Measurements from ENCODE around the gene C8A. TPM values are rescaled to one million over a fixed set of nuclear protein-coding genes. Genes with fewer than 3 reads are reported as not detected.

The C8A gene
- total RNA-seq, 1 experiment from 2014 or later, result not detected

GRCh38 chr1:56855190-56855589 is 593 bp downstream of the C8A start:
- Histone ChIP-seq H2BK5ac (ENCODE audit: insufficient read length, low read length) (no peak overlapping the region), H4K8ac (replicated peaks; ENCODE audit: insufficient read length, low read depth, low read length) (no peak overlapping the region), H3T11ph (ENCODE audit: low read length) (no peak overlapping the region), H4K91ac (ENCODE audit: insufficient read length, low read depth, low read length) (no peak overlapping the region), H2BK12ac (ENCODE audit: insufficient read length, low read depth, low read length) (no peak overlapping the region), H3K27ac (ENCODE audit: insufficient read length, low read depth, low read length) (no peak overlapping the region), H3K4ac (ENCODE audit: low read depth, low read length) (no peak overlapping the region), H3K23ac (ENCODE audit: insufficient read length, low read depth, low read length) (no peak overlapping the region), H3K9ac (ENCODE audit: extremely low read depth, insufficient read length, low read length) (no peak overlapping the region), H3K9me3 (ENCODE audit: control insufficient read depth, low read depth, low read length) (no peaks in the 10 kb centered on the region), H3K18ac (ENCODE audit: insufficient read length, low read depth, low read length) (no peak overlapping the region), H2AK5ac (ENCODE audit: insufficient read length, low read length) (no peak overlapping the region), H3K27me3 (ENCODE audit: insufficient read depth, low read length) (no peaks in the 10 kb centered on the region), H2AFZ (ENCODE audit: low read length) (no peak overlapping the region), H3K56ac (ENCODE audit: insufficient read length, low read depth, low read length) (no peak overlapping the region), H4K5ac (ENCODE audit: insufficient read length, low read depth, low read length) (no peak overlapping the region), H3K23me2 (ENCODE audit: insufficient read length, low read depth, low read length, poor library complexity, severe bottlenecking) (no peaks in the 10 kb centered on the region), H3K79me2 (ENCODE audit: insufficient read depth, low read length) (no peaks in the 10 kb centered on the region), H3K79me1 (ENCODE audit: insufficient read depth, low read depth, low read length, poor library complexity, severe bottlenecking) (no peaks in the 10 kb centered on the region), H2BK120ac (ENCODE audit: low read depth, low read length, poor library complexity, severe bottlenecking) (no peak overlapping the region), H3K4me2 (ENCODE audit: insufficient read depth, insufficient read length, low read length) (no peak overlapping the region), H2BK15ac (ENCODE audit: low read depth, low read length) (no peak overlapping the region), H3K14ac (ENCODE audit: insufficient read depth, low read length) (no peak overlapping the region), H3K4me1 (ENCODE audit: insufficient read depth, low read length) (no peaks in the 10 kb centered on the region), H4K20me1 (ENCODE audit: control insufficient read depth, insufficient read depth, insufficient read length) (no peaks in the 10 kb centered on the region), H2BK20ac (ENCODE audit: low read depth, low read length, poor library complexity, severe bottlenecking) (no peak overlapping the region)
- Mint-ChIP-seq H3K27ac (no peak overlapping the region), H3K36me3 (ENCODE audit: insufficient read depth in 1 of 3, low read depth in 3 of 3) (no peaks in the 10 kb centered on the region), H3K9me3 (no peaks in the 10 kb centered on the region), H3K27me3 (ENCODE audit: low read depth) (no peaks in the 10 kb centered on the region; the same call in 1 of the 2 replicates), H3K4me1 (peaks cover 0 to 6% of the 10 kb centered on the region in 2 experiments; a peak in 3 of 4 replicates), H3K4me3 (no peak overlapping the region)
- WGBS (ENCODE audit: extremely low coverage, insufficient read length, low lambda C conversion rate), result no CpG with 5 or more reads among the region's 1 CpG
- no peak for DNase-seq
- TF ChIP-seq CTCF (conservative IDR thresholded peaks at IDR 0.05), result no peak

Data from H9 (cell line).